GM18867 (cell line): Measurements from ENCODE around the gene PLXDC1.

ENCODE experiments used
- ATAC-seq: cut with Tn5 transposase; IDR thresholded peaks from one replicate; pipeline ENCODE4 v1.9.1; 2021; ENCODE audit warnings: mild to moderate bottlenecking, moderate library complexity; ENCODE audit not compliant: unreplicated experiment

PLXDC1 gene

GRCh38 chr17:39156491-39156890, 5.1 kb upstream of the PLXDC1 start:
- ATAC-seq, result no peak

DNA sequence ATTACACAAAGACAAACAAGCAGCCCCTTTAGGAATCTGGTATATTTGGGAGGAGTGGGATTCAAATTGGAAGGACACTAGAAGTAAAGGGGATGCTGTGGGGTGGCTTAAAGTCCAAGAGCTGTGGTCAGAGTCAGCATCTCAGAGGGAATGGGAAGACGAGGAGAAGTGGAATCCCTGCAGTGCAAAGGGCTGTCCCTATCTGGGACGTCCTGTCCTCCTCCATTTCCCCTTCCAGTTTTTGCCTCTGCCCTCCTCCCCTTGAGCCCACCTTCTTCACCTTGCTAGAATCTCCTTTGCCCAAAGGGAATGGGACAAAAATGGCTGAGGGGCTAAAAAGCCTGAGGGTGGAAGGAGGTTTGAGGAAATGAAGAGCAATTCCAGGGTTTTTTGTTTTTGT, 4.2 kb upstream of the PLXDC1 start:
- ATAC-seq, result no peak

DNA sequence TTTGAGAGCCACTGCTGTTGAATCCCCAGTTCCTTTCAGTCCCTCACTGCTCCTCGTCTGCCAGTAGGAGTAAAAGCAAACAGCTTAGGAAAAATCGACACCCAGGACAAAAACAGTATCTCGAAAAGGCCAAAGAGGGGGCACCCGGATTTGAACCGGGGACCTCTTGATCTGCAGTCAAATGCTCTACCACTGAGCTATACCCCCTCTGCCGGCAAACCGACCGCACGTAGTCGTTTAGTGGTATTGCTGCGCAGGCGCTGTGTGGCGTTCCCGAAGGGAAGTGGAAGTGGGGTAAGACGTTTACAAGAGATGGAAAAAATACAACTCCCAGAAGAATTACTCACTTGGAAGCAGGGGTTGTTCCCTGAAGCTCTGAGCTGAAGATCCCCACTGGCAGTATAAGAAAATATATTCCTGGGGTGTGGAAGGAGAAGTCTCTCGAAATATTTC, 2.2 kb upstream of the PLXDC1 start:
- peak; percentile 52 for ATAC-seq

GRCh38 chr17:39151943-39152818, 744 bp upstream of the PLXDC1 start:
- ATAC-seq, result no peak

DNA sequence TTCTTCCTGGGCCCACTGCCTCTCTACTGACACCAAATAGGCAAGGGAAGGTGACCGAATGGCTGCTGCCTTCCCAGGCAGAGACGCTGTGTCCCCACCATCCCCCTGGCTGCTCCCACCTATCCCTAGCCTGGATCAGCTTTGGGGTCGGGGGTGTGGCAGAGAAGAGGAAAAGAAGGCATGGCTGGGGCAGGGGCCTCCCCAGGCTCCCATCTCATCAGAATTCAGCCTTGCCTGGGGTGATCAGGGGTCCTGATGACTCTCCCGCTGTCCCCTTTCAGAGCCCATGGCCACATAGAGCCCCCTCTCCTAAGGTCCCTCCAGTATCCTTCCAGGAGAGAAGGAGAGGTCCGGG, 665 bp downstream of the PLXDC1 start:
- no peak for ATAC-seq

DNA sequence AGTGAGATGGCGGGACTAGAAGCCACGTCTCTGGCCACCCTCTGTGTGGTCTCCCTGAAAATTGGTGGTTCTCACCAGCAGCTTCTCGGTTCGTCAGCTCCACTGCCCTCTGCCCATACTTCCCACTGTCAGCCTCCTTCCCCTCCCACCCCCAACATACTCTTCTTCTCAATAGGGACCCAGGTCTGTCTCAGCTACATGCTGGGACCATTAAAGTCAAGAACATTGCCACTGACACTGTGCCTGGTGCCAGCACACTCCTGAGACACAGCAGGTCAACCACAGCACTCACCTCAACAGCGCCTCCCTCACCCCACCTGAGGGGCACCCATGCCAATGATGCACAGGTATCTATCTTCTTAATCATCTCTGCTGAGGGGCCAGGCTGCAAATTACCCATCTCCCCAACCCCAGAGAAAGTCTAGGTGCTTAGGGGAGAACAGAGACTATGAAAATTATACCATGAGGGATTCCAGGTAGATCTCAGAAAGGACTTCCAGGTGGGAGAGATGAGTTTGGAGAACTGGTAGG, 1.3 kb downstream of the PLXDC1 start:
- no peak for ATAC-seq

DNA sequence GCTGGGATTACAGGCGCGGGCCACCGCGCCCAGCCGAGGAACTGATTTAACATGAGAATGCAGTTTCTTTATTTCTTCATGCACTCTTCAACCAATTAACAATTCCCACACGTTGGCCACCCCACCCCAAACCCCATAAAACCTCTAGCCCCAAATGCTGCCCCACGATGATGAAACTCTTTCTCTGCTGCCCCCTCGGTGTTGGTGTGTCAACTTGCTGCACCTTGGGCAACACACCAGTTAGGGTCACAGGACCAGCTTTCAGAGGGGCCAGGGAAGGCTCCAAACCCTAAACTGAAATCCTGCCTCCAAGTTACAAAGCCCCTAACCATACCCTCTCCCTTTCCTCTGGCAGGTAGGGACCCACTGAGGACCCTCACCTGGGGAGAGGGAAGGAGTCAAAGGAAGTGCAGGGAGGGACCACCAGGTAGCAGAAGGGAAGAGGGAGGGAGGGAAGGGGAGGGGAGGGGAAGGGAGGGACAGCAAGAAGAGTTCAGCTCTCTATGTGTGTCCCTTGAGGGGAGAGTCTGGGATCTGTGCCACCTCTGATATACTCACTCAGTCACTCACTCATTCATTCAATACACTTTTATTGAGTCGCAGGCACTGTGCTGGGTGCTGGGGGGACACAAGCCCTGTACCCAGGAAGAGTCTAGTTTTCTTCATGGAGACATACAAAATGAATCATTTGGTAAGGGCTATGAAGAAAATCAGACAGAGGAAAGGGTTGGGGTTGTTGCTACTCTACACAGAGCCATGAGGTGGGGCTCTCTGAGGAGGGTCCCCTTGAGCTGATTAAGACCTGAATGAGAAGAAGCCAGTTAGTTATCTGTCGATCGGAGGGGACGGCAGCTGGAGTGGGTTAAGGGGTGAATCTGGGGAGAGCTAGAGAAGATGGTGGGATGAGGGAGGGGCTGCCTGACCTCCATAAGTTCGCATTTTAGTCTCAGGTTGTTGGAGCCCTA, 3.9 kb downstream of the PLXDC1 start:
- no peak for ATAC-seq

DNA sequence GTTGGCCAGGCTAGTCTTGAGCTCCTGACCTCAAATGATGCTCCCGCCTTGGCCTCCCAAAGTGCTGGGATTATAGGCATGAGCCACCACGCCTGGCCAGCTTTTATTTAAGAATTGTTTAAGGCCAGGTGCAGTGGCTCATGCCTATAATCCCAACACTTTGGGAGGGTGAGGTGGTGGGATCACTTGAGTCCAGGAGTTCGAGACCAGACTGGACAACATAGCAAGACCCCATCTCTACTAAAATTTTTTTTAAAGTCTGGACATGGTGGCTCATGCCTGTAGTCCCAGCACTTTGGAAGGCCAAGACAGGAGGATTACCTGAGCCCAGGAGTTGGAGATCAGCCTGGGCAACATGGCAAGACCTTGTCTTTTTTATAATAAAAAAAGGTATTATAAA, 5.2 kb downstream of the PLXDC1 start:
- ATAC-seq, result no peak

GRCh38 chr17:39145143-39145542, 6.3 kb downstream of the PLXDC1 start:
- ATAC-seq, result no peak

- no peak for ATAC-seq
These were observed 7.0 kb downstream of the PLXDC1 start for GRCh38 chr17:39144416-39144840.

DNA sequence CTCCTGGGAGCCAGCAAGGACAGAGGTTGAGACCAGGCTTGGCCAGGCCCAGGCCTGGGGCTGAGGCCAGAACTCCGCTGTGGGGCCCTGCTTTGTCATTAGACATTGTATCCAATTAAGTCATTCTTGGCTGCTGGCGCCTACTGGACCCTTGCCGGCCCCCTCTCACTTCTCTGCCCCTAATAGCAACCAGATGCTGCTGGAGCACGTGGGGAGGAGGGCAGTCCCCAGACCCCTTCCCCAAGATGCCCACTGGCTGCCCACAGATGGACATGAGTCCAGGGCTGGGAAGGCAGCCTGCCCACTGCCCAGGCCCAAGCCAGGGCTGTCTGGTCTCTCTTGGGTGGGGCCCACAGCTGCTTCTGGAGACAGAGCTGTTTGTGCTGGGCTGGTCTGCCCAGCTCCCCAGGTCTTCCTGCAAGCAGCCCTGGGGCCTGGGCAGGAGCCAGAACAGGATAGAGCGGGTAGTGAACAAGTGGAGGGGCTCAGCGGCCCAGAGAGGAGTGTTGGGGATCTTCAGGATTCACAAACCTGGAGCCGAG, 7.8 kb downstream of the PLXDC1 start:
- no peak for ATAC-seq

DNA sequence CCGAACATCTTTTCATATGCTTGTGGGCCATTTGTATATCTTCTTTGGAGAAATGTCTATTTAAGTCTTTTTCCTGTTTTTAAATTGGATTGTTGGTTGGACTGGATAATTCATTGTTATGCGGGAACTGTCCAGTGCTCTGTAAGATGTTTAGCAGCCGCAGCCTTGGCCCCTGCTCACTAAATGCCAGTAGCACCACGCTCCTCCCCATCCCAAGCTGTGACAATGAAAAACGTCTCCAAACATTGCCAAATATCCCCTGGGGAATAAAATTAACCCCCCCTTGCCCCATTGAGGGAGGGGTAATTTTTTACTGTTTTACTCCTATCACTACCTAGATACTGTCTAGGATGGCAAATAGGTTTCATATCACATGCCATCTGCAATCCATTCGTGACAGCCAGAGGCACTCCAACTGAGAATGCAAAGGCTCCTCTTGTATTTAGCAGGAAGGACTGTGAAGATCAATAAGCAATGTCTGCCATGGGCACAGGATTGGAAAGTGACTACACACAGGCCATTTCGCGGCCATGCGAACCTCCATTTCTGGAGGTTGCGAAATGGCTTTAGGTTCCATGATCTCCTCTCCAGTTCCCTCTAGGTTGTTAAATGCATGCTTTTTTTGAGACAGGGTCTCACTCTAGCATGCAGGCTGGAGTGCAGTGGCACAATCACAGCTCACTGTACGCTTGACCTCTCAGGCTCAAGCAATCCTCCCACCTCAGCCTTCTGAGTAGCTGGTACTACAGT, 9.3 kb downstream of the PLXDC1 start:
- no peak for ATAC-seq

DNA sequence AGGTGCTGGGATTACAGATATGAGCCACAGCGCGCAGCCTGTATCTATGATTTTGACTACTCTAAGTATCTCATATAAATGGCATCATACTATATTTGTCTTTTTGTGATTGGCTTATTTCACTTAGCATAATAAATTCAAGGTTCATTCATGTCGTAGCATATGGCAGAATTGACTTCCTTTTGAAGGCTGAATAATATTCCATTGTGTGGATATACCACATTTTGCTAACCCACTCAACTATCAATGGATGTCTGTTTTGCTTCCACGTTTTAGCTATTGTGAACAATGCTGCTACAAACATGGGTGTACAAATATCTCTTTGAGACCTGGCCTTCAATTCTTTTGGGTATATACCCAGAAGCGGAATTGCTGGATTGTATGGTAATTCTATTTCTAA, 10.1 kb downstream of the PLXDC1 start:
- ATAC-seq, result no peak

- no peak for ATAC-seq
These were observed 11.9 kb downstream of the PLXDC1 start for GRCh38 chr17:39139561-39139960.

DNA sequence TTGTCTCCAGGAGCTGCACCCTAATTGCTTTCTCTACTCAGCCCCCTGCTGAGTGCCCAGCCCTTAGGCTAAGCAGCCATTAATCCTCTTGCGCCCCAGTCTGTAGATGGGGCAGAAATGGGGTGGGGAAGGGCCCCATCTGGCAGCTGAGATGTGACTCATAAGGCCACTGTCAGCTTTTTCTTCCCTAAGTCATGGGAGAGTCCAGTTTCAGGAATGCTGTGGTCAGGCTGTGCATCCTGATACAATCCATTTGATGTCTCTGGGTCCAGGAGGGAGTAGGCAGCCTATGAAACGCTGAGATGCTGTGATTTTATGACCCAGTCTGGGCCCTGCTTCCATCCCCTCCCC, 12.3 kb downstream of the PLXDC1 start:
- ATAC-seq, result no peak

GRCh38 chr17:39138431-39139160, 12.8 kb downstream of the PLXDC1 start:
- no peak for ATAC-seq

- no peak for ATAC-seq
These were observed 16.6 kb downstream of the PLXDC1 start for GRCh38 chr17:39134878-39135277.

GRCh38 chr17:39132192-39132610, 19.2 kb downstream of the PLXDC1 start:
- ATAC-seq, result no peak

GRCh38 chr17:39131616-39132015, 19.8 kb downstream of the PLXDC1 start:
- ATAC-seq, result no peak

- no peak for ATAC-seq
These were observed 21.2 kb downstream of the PLXDC1 start for GRCh38 chr17:39130205-39130604.
